Measurements from ENCODE around the gene CBX1. TPM values are rescaled to one million over a fixed set of nuclear protein-coding genes. Genes with fewer than 3 reads are reported as not detected.

The CBX1 gene
- total and polyA plus RNA-seq, 2 of the 13 experiments (the other 11 are each of a cell fraction or from before 2014, with no cell fraction given) = 17.8 to 108 TPM

GRCh38 chr17:48062273-48062672 is 39.0 kb downstream of the CBX1 start:
- ATAC-seq (no peak), FAIRE-seq (no peak), DNase-seq (ENCODE audit: low spot score) (no peak)
- BruUV-seq (replicated peaks) = no TSS peak
- CTCF ChIA-PET (ENCODE audit: low intra/inter-chr PET ratio, low total read pairs) = no interaction called here
- POLR2A ChIA-PET = interaction anchor here (1.4 to 3.3 kb wide), 2 partner anchors 10 to 13 kb away, joined by 6 to 22 read pairs; partner anchors contain the start of gene NFE2L1
- Histone ChIP-seq H4K20me1 (ENCODE audit: insufficient read depth, low read length) (peaks cover 5% of the 10 kb centered on the region; the same call in 1 of the 2 replicates), H3K9me3 (ENCODE audit: low read length) (no peaks in the 10 kb centered on the region), H3K27me3 (ENCODE audit: control insufficient read depth in 1 of 2, insufficient read depth in 2 of 2, low read length in 2 of 2) (no peaks in the 10 kb centered on the region), H3K36me3 (replicated peaks in 1 of 2; ENCODE audit: control insufficient read depth in 1 of 2, insufficient read depth in 2 of 2, low read length in 2 of 2) (peaks cover 34 to 77% of the 10 kb centered on the region in 2 experiments), H3K4me2 (ENCODE audit: low read depth, low read length) (no peak overlapping the region), H2AFZ (ENCODE audit: low read length) (no peak overlapping the region), H3K4me3 (replicated peaks in 1 of 3; ENCODE audit: insufficient read depth in 1 of 3, low read depth in 2 of 3, low read length in 3 of 3) (no peak overlapping the region), H3K4me1 (ENCODE audit: insufficient read depth, low read length) (peaks cover 28% of the 10 kb centered on the region), H3K27ac (ENCODE audit: extremely low read length, insufficient read depth, low read length) (no peak overlapping the region), H3K9ac (ENCODE audit: insufficient read depth, low read depth, low read length) (no peak overlapping the region), H3K79me2 (ENCODE audit: insufficient read depth, low read length) (no peaks in the 10 kb centered on the region)
- TF ChIP-seq CBX1 (IDR thresholded peaks at IDR 0.05; ENCODE audit: low read depth) (no peak), RBAK (CRISPR knock-in tag; IDR thresholded peaks at IDR 0.05) (no peak), ZNF619 (CRISPR knock-in tag; IDR thresholded peaks at IDR 0.05) (no peak), CENPT (CRISPR knock-in tag; IDR thresholded peaks at IDR 0.05; ENCODE audit: low read depth) (no peak)
- WGBS (ENCODE audit: low lambda C conversion rate) = over 99% methylated on average over 7 of the region's 7 CpGs
- in situ Hi-C loops (cut with HindIII; ENCODE audit: extremely low pct_ligation_motif_present, low pct_unique_long_range_greater_than_20kb) (no loop called here), intact Hi-C loops (cut with micrococcal nuclease; ENCODE audit: unreplicated experiment) (no loop called here)

GRCh38 chr17:48060249-48060648 is 41.0 kb downstream of the CBX1 start:
- ATAC-seq = no peak
- Histone ChIP-seq H3K79me2 (ENCODE audit: insufficient read depth, low read length) (no peaks in the 10 kb centered on the region), H3K4me3 (replicated peaks in 1 of 3; ENCODE audit: insufficient read depth in 1 of 3, low read depth in 2 of 3, low read length in 3 of 3) (no peak overlapping the region), H3K9me3 (ENCODE audit: low read length) (no peaks in the 10 kb centered on the region), H4K20me1 (ENCODE audit: insufficient read depth, low read length) (peaks cover 11% of the 10 kb centered on the region), H3K27ac (ENCODE audit: extremely low read length, insufficient read depth, low read length) (no peak overlapping the region), H3K36me3 (replicated peaks in 1 of 2; ENCODE audit: control insufficient read depth in 1 of 2, insufficient read depth in 2 of 2, low read length in 2 of 2) (peaks cover 50 to 82% of the 10 kb centered on the region in 2 experiments), H3K4me1 (ENCODE audit: insufficient read depth, low read length) (peaks cover 18% of the 10 kb centered on the region), H3K4me2 (ENCODE audit: low read depth, low read length) (no peak overlapping the region), H3K27me3 (ENCODE audit: control insufficient read depth in 1 of 2, insufficient read depth in 2 of 2, low read length in 2 of 2) (no peaks in the 10 kb centered on the region), H2AFZ (ENCODE audit: low read length) (no peak overlapping the region), H3K9ac (ENCODE audit: insufficient read depth, low read depth, low read length) (no peak overlapping the region)
- ChIA-PET POLR2A (interaction anchor here (1.2 to 3.3 kb wide), 2 partner anchors 11 to 14 kb away, joined by 5 to 22 read pairs; partner anchors contain the start of gene NFE2L1), CTCF (ENCODE audit: low intra/inter-chr PET ratio, low total read pairs) (no interaction called here)
- no peak for DNase-seq (ENCODE audit: low spot score)
- TF ChIP-seq POLR2A (IDR thresholded peaks at IDR 0.05; ENCODE audit: insufficient read depth in 1 of 2, low read depth in 2 of 2, low read length in 2 of 2) (0 out of 4 replicates have a peak, but pooled peaks of 1 of the 2 experiments have one; percentile 41), PHF8 (CRISPR knock-in tag; IDR thresholded peaks at IDR 0.05) (no peak), RBFOX2 (IDR thresholded peaks at IDR 0.05; ENCODE audit: low read depth, low read length) (peak; percentile 20; the same call in 1 of the 2 replicates), RBM22 (optimal IDR thresholded peaks at IDR 0.05; ENCODE audit: low read length) (peak; percentile 21), ZNF652 (CRISPR knock-in tag; IDR thresholded peaks at IDR 0.05; ENCODE audit: borderline replicate concordance, low read depth) (0 out of 2 replicates have a peak, but pooled peaks have one; percentile 12)
- TF ChIP-seq, protein P1, sequence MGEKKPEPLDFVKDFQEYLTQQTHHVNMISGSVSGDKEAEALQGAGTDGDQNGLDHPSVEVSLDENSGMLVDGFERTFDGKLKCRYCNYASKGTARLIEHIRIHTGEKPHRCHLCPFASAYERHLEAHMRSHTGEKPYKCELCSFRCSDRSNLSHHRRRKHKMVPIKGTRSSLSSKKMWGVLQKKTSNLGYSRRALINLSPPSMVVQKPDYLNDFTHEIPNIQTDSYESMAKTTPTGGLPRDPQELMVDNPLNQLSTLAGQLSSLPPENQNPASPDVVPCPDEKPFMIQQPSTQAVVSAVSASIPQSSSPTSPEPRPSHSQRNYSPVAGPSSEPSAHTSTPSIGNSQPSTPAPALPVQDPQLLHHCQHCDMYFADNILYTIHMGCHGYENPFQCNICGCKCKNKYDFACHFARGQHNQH (CRISPR knock-in tag; IDR thresholded peaks at IDR 0.05) = no peak
- in situ Hi-C loops (cut with HindIII; ENCODE audit: extremely low pct_ligation_motif_present, low pct_unique_long_range_greater_than_20kb) = no loop called here
- BruUV-seq (replicated peaks) = no TSS peak
- intact Hi-C loops (cut with micrococcal nuclease; ENCODE audit: unreplicated experiment) = no loop called here
- WGBS (ENCODE audit: low lambda C conversion rate) = 97% methylated on average over 6 of the region's 7 CpGs
- FAIRE-seq = no peak
